Gastrocnemius medialis (tissue), 4 donors: ENCODE data around the gene ARHGEF11.

Source experiments
- CTCF ChIP-seq, 5 experiments: fragments of 450-650 bp in 3 of 5; fragments of 200-600 bp in 2 of 5; sonication (generic) in 2 of 5; IDR thresholded peaks in 4 of 5; conservative IDR thresholded peaks in 1 of 5; 1 replicate in 4 of 5; 2 replicates in 1 of 5; pipeline ENCODE4 v1.5.1; 2016 to 2019; ENCODE audit warnings: antibody characterized with exemption in 5 of 5, mild to moderate bottlenecking in 3 of 5, moderate library complexity in 3 of 5
- POLR2A ChIP-seq, 2 donors: fragments of 450-650 bp; IDR thresholded peaks; one replicate each; pipeline ENCODE4 v1.6.1; 2017; ENCODE audit warnings: antibody characterized with exemption in 2 of 2, mild to moderate bottlenecking in 2 of 2, moderate library complexity in 2 of 2

- TF ChIP-seq CTCF (IDR thresholded peaks at IDR 0.05 in 4 of 5, conservative IDR thresholded peaks at IDR 0.05 in 1 of 5) = no peak
- no peak for TF ChIP-seq POLR2A (IDR thresholded peaks at IDR 0.05)
Measured at GRCh38 chr1:157087030-157087429, 41.5 kb upstream of the ARHGEF11 start.
